Measurements from ENCODE around the gene WDR46. TPM values are rescaled to one million over a fixed set of nuclear protein-coding genes. Genes with fewer than 3 reads are reported as not detected.
A peak's percentile ranks its signal among the peaks of the same experiment; 100 is the strongest.

The WDR46 gene
- total RNA-seq, 1 donor from 2014 or later = 117 TPM

- no peak for DNase-seq
- ChIA-PET POLR2A (interaction anchor here (0.6 kb wide), 1 partner anchor 69 kb away, joined by 3 read pairs; no protein-coding TSS in a partner anchor), CTCF (no interaction called here)
- no peak for ATAC-seq (ENCODE audit: low read depth)
- peaks cover 74% of the 10 kb centered on the region for H3K36me3 Mint-ChIP-seq (ENCODE audit: low read depth)
- intact Hi-C loops (cut with micrococcal nuclease) = no loop called here
- peak overlapping the region; percentile 1 for H3K4me3 Mint-ChIP-seq
- H3K27ac Mint-ChIP-seq = peak overlapping the region; percentile 13
- TF ChIP-seq, protein P1, sequence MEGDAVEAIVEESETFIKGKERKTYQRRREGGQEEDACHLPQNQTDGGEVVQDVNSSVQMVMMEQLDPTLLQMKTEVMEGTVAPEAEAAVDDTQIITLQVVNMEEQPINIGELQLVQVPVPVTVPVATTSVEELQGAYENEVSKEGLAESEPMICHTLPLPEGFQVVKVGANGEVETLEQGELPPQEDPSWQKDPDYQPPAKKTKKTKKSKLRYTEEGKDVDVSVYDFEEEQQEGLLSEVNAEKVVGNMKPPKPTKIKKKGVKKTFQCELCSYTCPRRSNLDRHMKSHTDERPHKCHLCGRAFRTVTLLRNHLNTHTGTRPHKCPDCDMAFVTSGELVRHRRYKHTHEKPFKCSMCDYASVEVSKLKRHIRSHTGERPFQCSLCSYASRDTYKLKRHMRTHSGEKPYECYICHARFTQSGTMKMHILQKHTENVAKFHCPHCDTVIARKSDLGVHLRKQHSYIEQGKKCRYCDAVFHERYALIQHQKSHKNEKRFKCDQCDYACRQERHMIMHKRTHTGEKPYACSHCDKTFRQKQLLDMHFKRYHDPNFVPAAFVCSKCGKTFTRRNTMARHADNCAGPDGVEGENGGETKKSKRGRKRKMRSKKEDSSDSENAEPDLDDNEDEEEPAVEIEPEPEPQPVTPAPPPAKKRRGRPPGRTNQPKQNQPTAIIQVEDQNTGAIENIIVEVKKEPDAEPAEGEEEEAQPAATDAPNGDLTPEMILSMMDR (IDR thresholded peaks at IDR 0.05) = no peak
- H3K4me1 Mint-ChIP-seq = peaks cover 44% of the 10 kb centered on the region
- H3K27me3 Mint-ChIP-seq = no peaks in the 10 kb centered on the region
- H3K9me3 Mint-ChIP-seq = no peaks in the 10 kb centered on the region
Observed at GRCh38 chr6:33306356-33306755, 17.3 kb upstream of the WDR46 start.

DNA sequence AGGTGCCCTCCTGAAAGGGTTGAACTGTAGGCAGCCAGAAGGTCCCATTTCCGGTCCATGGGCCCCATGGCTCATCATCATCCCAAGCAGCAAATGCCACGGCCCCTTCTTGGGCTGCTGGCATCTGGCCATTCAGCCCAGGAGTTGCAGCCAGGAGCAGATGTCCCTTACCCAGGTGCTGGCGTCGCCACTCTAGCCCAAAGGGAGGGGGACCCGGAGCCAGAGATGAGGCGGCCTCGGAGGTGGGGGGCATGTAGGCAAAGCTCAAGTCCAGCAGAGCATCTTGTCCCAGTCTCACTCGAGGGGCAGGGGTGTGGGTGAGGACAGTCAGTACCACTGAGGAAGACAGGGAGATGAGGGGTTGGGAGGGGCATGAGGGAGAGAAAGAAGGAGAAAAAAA, 16.0 kb upstream of the WDR46 start:
- Mint-ChIP-seq H3K27ac (peak overlapping the region; percentile 53), H3K27me3 (no peaks in the 10 kb centered on the region), H3K9me3 (no peaks in the 10 kb centered on the region), H3K4me3 (no peak overlapping the region), H3K36me3 (ENCODE audit: low read depth) (peaks cover 75% of the 10 kb centered on the region), H3K4me1 (peaks cover 44% of the 10 kb centered on the region)
- intact Hi-C loops (cut with micrococcal nuclease) = no loop called here
- ATAC-seq (ENCODE audit: low read depth) (no peak), DNase-seq (no peak)
- ChIA-PET CTCF (no interaction called here), POLR2A (no interaction called here)
- TF ChIP-seq, protein P1 (IDR thresholded peaks at IDR 0.05) = no peak

- H3K27ac Mint-ChIP-seq = peak overlapping the region; percentile 65
- DNase-seq (no peak), ATAC-seq (ENCODE audit: low read depth) (no peak)
- no peaks in the 10 kb centered on the region for H3K27me3 Mint-ChIP-seq
- intact Hi-C loops (cut with micrococcal nuclease) = no loop called here
- peaks cover 51% of the 10 kb centered on the region for H3K4me1 Mint-ChIP-seq
- H3K36me3 Mint-ChIP-seq (ENCODE audit: low read depth) = peaks cover 83% of the 10 kb centered on the region
- TF ChIP-seq, protein P1 (IDR thresholded peaks at IDR 0.05) = no peak
- CTCF ChIA-PET = no interaction called here
- no peaks in the 10 kb centered on the region for H3K9me3 Mint-ChIP-seq
- no peak overlapping the region for H3K4me3 Mint-ChIP-seq
- POLR2A ChIA-PET = no interaction called here
Observed at GRCh38 chr6:33304216-33304615, 15.2 kb upstream of the WDR46 start.

- Mint-ChIP-seq H3K27me3 (no peaks in the 10 kb centered on the region), H3K9me3 (no peaks in the 10 kb centered on the region), H3K36me3 (ENCODE audit: low read depth) (peaks cover 77% of the 10 kb centered on the region), H3K27ac (peak overlapping the region; percentile 39), H3K4me1 (peaks cover 49% of the 10 kb centered on the region), H3K4me3 (no peak overlapping the region)
- CTCF ChIA-PET = interaction anchor here (2.1 kb wide), 1 partner anchor 14 kb away, joined by 5 read pairs; no protein-coding TSS in a partner anchor
- POLR2A ChIA-PET = interaction anchor here (0.8 to 5.3 kb wide), 7 partner anchors 9 to 42 kb away, joined by 5 to 84 read pairs (median 12); partner anchors contain the start of genes B3GALT4, RPS18, TAPBP and VPS52
- TF ChIP-seq, protein P1 (IDR thresholded peaks at IDR 0.05) = no peak
- DNase-seq = no peak
- intact Hi-C loops (cut with micrococcal nuclease) = no loop called here
- ATAC-seq (ENCODE audit: low read depth) = no peak
Observed at GRCh38 chr6:33301877-33302276, 12.8 kb upstream of the WDR46 start.

- H3K27me3 Mint-ChIP-seq = no peaks in the 10 kb centered on the region
- H3K4me3 Mint-ChIP-seq = peak overlapping the region; percentile 96
- CTCF ChIA-PET = interaction anchor here (0.7 to 3.2 kb wide), 10 partner anchors 9 to 46 kb away, joined by 3 to 17 read pairs (median 4); partner anchors contain the start of genes B3GALT4, PFDN6, RPS18 and VPS52
- peaks cover 34% of the 10 kb centered on the region for H3K4me1 Mint-ChIP-seq
- H3K27ac Mint-ChIP-seq = peak overlapping the region; percentile 98
- intact Hi-C loops (cut with micrococcal nuclease) = loop anchor here (1.0 to 5.0 kb wide), 11 partner anchors 10 to 137 kb away; partner anchors contain the start of genes B3GALT4, KIFC1, PFDN6 and RXRB
- TF ChIP-seq, protein P1 (IDR thresholded peaks at IDR 0.05) = no peak
- no peaks in the 10 kb centered on the region for H3K9me3 Mint-ChIP-seq
- ATAC-seq (ENCODE audit: low read depth) (peak; percentile 67), DNase-seq (peak; percentile 90)
- POLR2A ChIA-PET = interaction anchor here (0.6 to 5.3 kb wide), 26 partner anchors 9 to 1561 kb away, joined by 3 to 84 read pairs (median 5); partner anchors contain the start of genes B3GALT4, CUTA, PFDN6 and RING1
- peaks cover 74% of the 10 kb centered on the region for H3K36me3 Mint-ChIP-seq (ENCODE audit: low read depth)
Observed at GRCh38 chr6:33299237-33299944, 10.4 kb upstream of the WDR46 start.
